IPS DF 6.9 (cell line): Measurements from ENCODE around the gene PRR12.

Experiments used
- DNase-seq: peaks from one replicate; pipeline ENCODE4 v3.0.0-alpha.2; 2013; ENCODE audit warnings: low read depth, low spot score
- H3K27ac ChIP-seq: one replicate; pipeline ENCODE4 v1.5.1; 2013; ENCODE audit warnings: low read length, control low read depth
- H3K27me3 ChIP-seq: 2 replicates; pipeline ENCODE4 v1.6.1; 2013; ENCODE audit warnings: mild to moderate bottlenecking, low read length; ENCODE audit not compliant: control insufficient read depth, insufficient read depth
- H3K36me3 ChIP-seq: 2 replicates; pipeline ENCODE4 v1.6.1; 2013; ENCODE audit warnings: low read length; ENCODE audit not compliant: control insufficient read depth, insufficient read depth
- H3K4me1 ChIP-seq: 2 replicates; pipeline ENCODE4 v1.6.1; 2013; ENCODE audit warnings: low read length; ENCODE audit not compliant: control insufficient read depth, insufficient read depth
- H3K4me3 ChIP-seq: 2 replicates; pipeline ENCODE4 v1.5.1; 2013; ENCODE audit warnings: mild to moderate bottlenecking, low read length
- H3K9me3 ChIP-seq: 2 replicates; pipeline ENCODE4 v1.6.1; 2013; ENCODE audit warnings: low read length, inconsistent platforms; ENCODE audit not compliant: control insufficient read depth, insufficient read depth
- WGBS: extraction: QIAGEN DNeasy Blood & Tissue Kit; methylation state at CpG from one replicate; pipeline ENCODE4 v1.1.7; 2013; ENCODE audit warnings: mixed read lengths, missing lambda C conversion rate; ENCODE audit not compliant: insufficient read length, insufficient coverage; 5-methylcytosine and 5-hydroxymethylcytosine counted together

Gene PRR12

GRCh38 chr19:49564616-49565045 lies 26.4 kb upstream of the PRR12 start:
- DNase-seq: no peak
- Histone ChIP-seq H3K27me3 (no peaks in the 10 kb centered on the region), H3K4me3 (no peak overlapping the region), H3K36me3 (0 out of 2 replicates have a peak, but pooled peaks cover 3% of the 10 kb centered on the region), H3K27ac (no peak overlapping the region), H3K9me3 (no peaks in the 10 kb centered on the region), H3K4me1 (no peaks in the 10 kb centered on the region; the same call in 1 of the 2 replicates)
- no CpG with 5 or more reads among the region's 6 CpGs for WGBS

- Histone ChIP-seq H3K36me3 (no peaks in the 10 kb centered on the region), H3K4me1 (no peaks in the 10 kb centered on the region; the same call in 1 of the 2 replicates), H3K9me3 (no peaks in the 10 kb centered on the region), H3K4me3 (no peak overlapping the region), H3K27me3 (no peaks in the 10 kb centered on the region), H3K27ac (no peak overlapping the region)
- DNase-seq: no peak
- WGBS: no CpG with 5 or more reads among the region's 4 CpGs
These were observed 25.7 kb upstream of the PRR12 start for GRCh38 chr19:49565261-49565660.

GRCh38 chr19:49566302-49566701 lies 24.7 kb upstream of the PRR12 start:
- H3K27ac ChIP-seq: no peak overlapping the region
- H3K4me3 ChIP-seq: no peak overlapping the region
- no peaks in the 10 kb centered on the region; the same call in 1 of the 2 replicates for H3K4me1 ChIP-seq
- H3K27me3 ChIP-seq: no peaks in the 10 kb centered on the region
- DNase-seq: no peak
- H3K36me3 ChIP-seq: no peaks in the 10 kb centered on the region
- H3K9me3 ChIP-seq: no peaks in the 10 kb centered on the region
- WGBS: no CpG with 5 or more reads among the region's 3 CpGs

GRCh38 chr19:49567861-49568441 lies 23.0 kb upstream of the PRR12 start:
- no peaks in the 10 kb centered on the region; the same call in 1 of the 2 replicates for H3K4me1 ChIP-seq
- no peak for DNase-seq
- H3K27ac ChIP-seq: no peak overlapping the region
- H3K36me3 ChIP-seq: no peaks in the 10 kb centered on the region
- H3K27me3 ChIP-seq: no peaks in the 10 kb centered on the region
- H3K4me3 ChIP-seq: no peak overlapping the region
- no CpG with 5 or more reads among the region's 9 CpGs for WGBS
- H3K9me3 ChIP-seq: no peaks in the 10 kb centered on the region

- Histone ChIP-seq H3K27me3 (no peaks in the 10 kb centered on the region), H3K4me1 (no peaks in the 10 kb centered on the region; the same call in 1 of the 2 replicates), H3K36me3 (no peaks in the 10 kb centered on the region; the same call in 1 of the 2 replicates), H3K9me3 (no peaks in the 10 kb centered on the region), H3K27ac (no peak overlapping the region), H3K4me3 (no peak overlapping the region)
- no CpG with 5 or more reads among the region's 14 CpGs for WGBS
- no peak for DNase-seq
These were observed 20.7 kb upstream of the PRR12 start for GRCh38 chr19:49570138-49570856.

- WGBS: no CpG with 5 or more reads among the region's 11 CpGs
- H3K36me3 ChIP-seq: no peaks in the 10 kb centered on the region; the same call in 1 of the 2 replicates
- no peaks in the 10 kb centered on the region for H3K27me3 ChIP-seq
- H3K9me3 ChIP-seq: no peaks in the 10 kb centered on the region
- H3K4me3 ChIP-seq: no peak overlapping the region
- no peaks in the 10 kb centered on the region; the same call in 1 of the 2 replicates for H3K4me1 ChIP-seq
- DNase-seq: no peak
- H3K27ac ChIP-seq: no peak overlapping the region
These were observed 19.8 kb upstream of the PRR12 start for GRCh38 chr19:49570997-49571676.

GRCh38 chr19:49573009-49573408 lies 18.0 kb upstream of the PRR12 start:
- WGBS: no CpG with 5 or more reads among the region's 7 CpGs
- no peak for DNase-seq
- H3K9me3 ChIP-seq: no peaks in the 10 kb centered on the region
- no peaks in the 10 kb centered on the region for H3K27me3 ChIP-seq
- no peaks in the 10 kb centered on the region; the same call in 1 of the 2 replicates for H3K36me3 ChIP-seq
- no peak overlapping the region for H3K4me3 ChIP-seq
- H3K27ac ChIP-seq: no peak overlapping the region
- H3K4me1 ChIP-seq: no peaks in the 10 kb centered on the region; the same call in 1 of the 2 replicates

- H3K9me3 ChIP-seq: no peaks in the 10 kb centered on the region
- no peak overlapping the region for H3K4me3 ChIP-seq
- H3K36me3 ChIP-seq: no peaks in the 10 kb centered on the region; the same call in 1 of the 2 replicates
- H3K27me3 ChIP-seq: no peaks in the 10 kb centered on the region
- WGBS: no CpG with 5 or more reads among the region's 3 CpGs
- no peaks in the 10 kb centered on the region; the same call in 1 of the 2 replicates for H3K4me1 ChIP-seq
- H3K27ac ChIP-seq: no peak overlapping the region
- no peak for DNase-seq
These were observed 17.6 kb upstream of the PRR12 start for GRCh38 chr19:49573425-49573824.

- DNase-seq: no peak
- Histone ChIP-seq H3K9me3 (no peaks in the 10 kb centered on the region), H3K27me3 (no peaks in the 10 kb centered on the region), H3K4me1 (no peaks in the 10 kb centered on the region; the same call in 1 of the 2 replicates), H3K4me3 (no peak overlapping the region), H3K27ac (no peak overlapping the region), H3K36me3 (no peaks in the 10 kb centered on the region; the same call in 1 of the 2 replicates)
- WGBS: no CpG with 5 or more reads among the region's 2 CpGs
These were observed 16.7 kb upstream of the PRR12 start for GRCh38 chr19:49574206-49574755.

GRCh38 chr19:49579193-49579592 lies 11.8 kb upstream of the PRR12 start:
- WGBS: no CpG with 5 or more reads among the region's 4 CpGs
- H3K27me3 ChIP-seq: no peaks in the 10 kb centered on the region
- no peak overlapping the region for H3K27ac ChIP-seq

More at GRCh38 chr19:49579193-49579592, 11.8 kb upstream of the PRR12 start:
- no peak for DNase-seq
- no peaks in the 10 kb centered on the region for H3K9me3 ChIP-seq
- no peak overlapping the region for H3K4me3 ChIP-seq
- no peaks in the 10 kb centered on the region; the same call in 1 of the 2 replicates for H3K36me3 ChIP-seq
- no peaks in the 10 kb centered on the region for H3K4me1 ChIP-seq
